Measurements from ENCODE around the gene CRYL1. TPM values are rescaled to one million over a fixed set of nuclear protein-coding genes. Genes with fewer than 3 reads are reported as not detected.
"Not testable (repeated sequence)": the region's sequence is repeated elsewhere in the genome, so short reads cannot be mapped to it uniquely, and the experiment has no call there.

Gene CRYL1
- polyA plus RNA-seq, 3 donors: 22.9 to 42.7 (median 23.9) TPM

- H3K27ac ChIP-seq (ENCODE audit: low read depth, low read length): no peak overlapping the region
- WGBS, 3 donors: 74 to 89% (median 84%) methylated on average over 56 to 57 of the region's 57 CpGs
These were observed 89.9 kb downstream of the CRYL1 start for GRCh38 chr13:20435616-20436368.

- H3K27ac ChIP-seq (ENCODE audit: low read depth, low read length): not testable (repeated sequence)
- 93 to 95% (median 93%) methylated on average over 9 of the region's 9 CpGs for WGBS, 3 donors
These were observed 91.4 kb downstream of the CRYL1 start for GRCh38 chr13:20434210-20434609.

GRCh38 chr13:20431687-20432384, 93.8 kb downstream of the CRYL1 start:
- 90 to 95% (median 91%) methylated on average over 15 of the region's 15 CpGs for WGBS, 3 donors

GRCh38 chr13:20431080-20431479, 94.6 kb downstream of the CRYL1 start:
- WGBS, 3 donors: 72 to 92% (median 79%) methylated on average over 16 of the region's 16 CpGs
- no peak overlapping the region for H3K27ac ChIP-seq (ENCODE audit: low read depth, low read length)

More at GRCh38 chr13:20431687-20432384, 93.8 kb downstream of the CRYL1 start:
- H3K27ac ChIP-seq (ENCODE audit: low read depth, low read length): no peak overlapping the region

- 92 to 95% (median 95%) methylated on average over 4 of the region's 4 CpGs for WGBS, 3 donors
- no peak overlapping the region for H3K27ac ChIP-seq (ENCODE audit: low read depth, low read length)
These were observed 95.4 kb downstream of the CRYL1 start for GRCh38 chr13:20430296-20430695.

GRCh38 chr13:20429682-20430081, 96.0 kb downstream of the CRYL1 start:
- 78 to 98% (median 96%) methylated on average over 9 of the region's 9 CpGs for WGBS, 3 donors
- H3K27ac ChIP-seq (ENCODE audit: low read depth, low read length): no peak overlapping the region

GRCh38 chr13:20428666-20429644, 96.7 kb downstream of the CRYL1 start:
- WGBS, 3 donors: 87 to 95% (median 87%) methylated on average over 11 of the region's 11 CpGs

GRCh38 chr13:20426766-20427448, 98.8 kb downstream of the CRYL1 start:
- H3K27ac ChIP-seq (ENCODE audit: low read depth, low read length): no peak overlapping the region
- WGBS, 3 donors: 70 to 84% (median 75%) methylated on average over 11 of the region's 11 CpGs

More at GRCh38 chr13:20428666-20429644, 96.7 kb downstream of the CRYL1 start:
- H3K27ac ChIP-seq (ENCODE audit: low read depth, low read length): no peak overlapping the region

- H3K27ac ChIP-seq (ENCODE audit: low read depth, low read length): no peak overlapping the region
- WGBS, 3 donors: 82 to 90% (median 83%) methylated on average over 7 of the region's 7 CpGs
These were observed 99.8 kb downstream of the CRYL1 start for GRCh38 chr13:20425819-20426219.

- 78 to 87% (median 79%) methylated on average over 12 of the region's 12 CpGs for WGBS, 3 donors
- H3K27ac ChIP-seq (ENCODE audit: low read depth, low read length): no peak overlapping the region
These were observed 100.7 kb downstream of the CRYL1 start for GRCh38 chr13:20424949-20425348.

GRCh38 chr13:20424559-20424852, 101.2 kb downstream of the CRYL1 start:
- no peak overlapping the region for H3K27ac ChIP-seq (ENCODE audit: low read depth, low read length)
- WGBS, 3 donors: 81 to 87% (median 82%) methylated on average over 8 of the region's 8 CpGs

GRCh38 chr13:20422362-20422761, 103.3 kb downstream of the CRYL1 start:
- no peak overlapping the region for H3K27ac ChIP-seq (ENCODE audit: low read depth, low read length)
- 68 to 85% (median 72%) methylated on average over 4 of the region's 4 CpGs for WGBS, 3 donors

GRCh38 chr13:20420938-20421337, 104.7 kb downstream of the CRYL1 start:
- WGBS, 3 donors: 72 to 89% (median 73%) methylated on average over 6 of the region's 6 CpGs
- H3K27ac ChIP-seq (ENCODE audit: low read depth, low read length): no peak overlapping the region

GRCh38 chr13:20418953-20419352, 106.7 kb downstream of the CRYL1 start:
- no peak overlapping the region for H3K27ac ChIP-seq (ENCODE audit: low read depth, low read length)
- 93 to 100% (median 98%) methylated on average over 7 of the region's 7 CpGs for WGBS, 3 donors

GRCh38 chr13:20416223-20416745, 109.4 kb downstream of the CRYL1 start:
- WGBS, 3 donors: 84 to 93% (median 85%) methylated on average over 14 of the region's 14 CpGs
- H3K27ac ChIP-seq (ENCODE audit: low read depth, low read length): no peak overlapping the region

GRCh38 chr13:20415694-20416107, 110.0 kb downstream of the CRYL1 start:
- WGBS, 3 donors: 96 to 97% (median 96%) methylated on average over 27 of the region's 27 CpGs
- no peak overlapping the region for H3K27ac ChIP-seq (ENCODE audit: low read depth, low read length)

- 70 to 75% (median 72%) methylated on average over 25 to 31 of the region's 31 CpGs for WGBS, 3 donors
- no peak overlapping the region for H3K27ac ChIP-seq (ENCODE audit: low read depth, low read length)
These were observed 110.4 kb downstream of the CRYL1 start for GRCh38 chr13:20415306-20415679.

Measured in adipose tissue (tissue), 3 donors.